GM18951 (cell line): ENCODE results near the gene PLA2G1B.

Experiments
- POLR2A ChIP-seq: IDR thresholded peaks from 4 replicates; pipeline ENCODE4 v1.6.1; 2011; ENCODE audit warnings: mild to moderate bottlenecking; ENCODE audit not compliant: insufficient read length, insufficient read depth; ENCODE audit errors: extremely low read depth
- in situ Hi-C: fragments of 300-500 bp; cut with MboI; formaldehyde crosslinking; loops from one replicate; pipeline ENCODE4 v1.12.0; 2022; ENCODE audit warnings: low sequenced_read_pairs, mixed read lengths, inconsistent platforms; ENCODE audit not compliant: unreplicated experiment

The PLA2G1B gene

GRCh38 chr12:120292411-120292660 lies 35.2 kb downstream of the PLA2G1B start:
- in situ Hi-C loops = no loop called here

GRCh38 chr12:120290609-120291305 lies 36.8 kb downstream of the PLA2G1B start:
- in situ Hi-C loops = no loop called here
- no peak for TF ChIP-seq POLR2A

More at GRCh38 chr12:120292411-120292660, 35.2 kb downstream of the PLA2G1B start:
- TF ChIP-seq POLR2A = no peak

GRCh38 chr12:120287491-120287890 lies 40.1 kb downstream of the PLA2G1B start:
- TF ChIP-seq POLR2A = no peak
- in situ Hi-C loops = no loop called here

- no peak for TF ChIP-seq POLR2A
- in situ Hi-C loops = no loop called here
Measured at GRCh38 chr12:120286768-120287490, 40.6 kb downstream of the PLA2G1B start.

- in situ Hi-C loops = no loop called here
- no peak for TF ChIP-seq POLR2A
Measured at GRCh38 chr12:120284381-120284780, 43.2 kb downstream of the PLA2G1B start.

GRCh38 chr12:120283318-120283717 lies 44.3 kb downstream of the PLA2G1B start:
- in situ Hi-C loops = no loop called here
- no peak for TF ChIP-seq POLR2A

GRCh38 chr12:120278137-120279069 lies 49.2 kb downstream of the PLA2G1B start:
- TF ChIP-seq POLR2A = no peak
- in situ Hi-C loops = no loop called here

- in situ Hi-C loops = no loop called here
- no peak for TF ChIP-seq POLR2A
Measured at GRCh38 chr12:120276734-120277133, 50.8 kb downstream of the PLA2G1B start.
